ENCODE data around the gene DGKB. TPM values are rescaled to one million over a fixed set of nuclear protein-coding genes. Genes with fewer than 3 reads are reported as not detected.

Gene DGKB
- polyA plus RNA-seq, 1 experiment, result 0.04 TPM

DNA sequence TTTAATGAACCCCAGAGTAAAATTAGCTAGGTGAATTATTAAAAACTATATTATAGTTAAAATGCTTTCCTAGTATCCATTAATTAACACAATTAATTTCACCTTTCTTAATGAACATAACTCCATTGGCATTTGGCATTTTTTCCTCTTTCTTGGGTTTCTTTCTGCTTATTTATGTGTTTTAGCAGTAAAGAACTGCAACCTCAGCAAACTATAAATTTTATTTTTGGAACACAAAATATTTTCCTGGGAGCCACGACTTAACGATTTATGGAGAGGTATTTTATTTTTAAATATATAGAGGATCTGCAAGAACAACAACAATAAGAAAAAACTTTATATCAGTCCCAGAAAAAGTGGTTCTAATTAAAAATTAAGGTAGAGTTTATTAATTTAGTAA, 465.7 kb downstream of the DGKB start:
- H3K4me3 ChIP-seq (ENCODE audit: low read depth, low read length), result no peak overlapping the region
- ChIA-PET POLR2A (no interaction called here), CTCF (no interaction called here)
- H3K9me3 ChIP-seq (ENCODE audit: control insufficient read depth, insufficient read depth, low read length), result no peaks in the 10 kb centered on the region
- no peak for DNase-seq (ENCODE audit: low read depth, low spot score)
- no peaks in the 10 kb centered on the region for H3K27me3 ChIP-seq (ENCODE audit: control insufficient read depth, insufficient read depth, low read length)
- no peak overlapping the region for H3K27ac ChIP-seq (ENCODE audit: low read depth, low read length)
- TF ChIP-seq, protein P1, sequence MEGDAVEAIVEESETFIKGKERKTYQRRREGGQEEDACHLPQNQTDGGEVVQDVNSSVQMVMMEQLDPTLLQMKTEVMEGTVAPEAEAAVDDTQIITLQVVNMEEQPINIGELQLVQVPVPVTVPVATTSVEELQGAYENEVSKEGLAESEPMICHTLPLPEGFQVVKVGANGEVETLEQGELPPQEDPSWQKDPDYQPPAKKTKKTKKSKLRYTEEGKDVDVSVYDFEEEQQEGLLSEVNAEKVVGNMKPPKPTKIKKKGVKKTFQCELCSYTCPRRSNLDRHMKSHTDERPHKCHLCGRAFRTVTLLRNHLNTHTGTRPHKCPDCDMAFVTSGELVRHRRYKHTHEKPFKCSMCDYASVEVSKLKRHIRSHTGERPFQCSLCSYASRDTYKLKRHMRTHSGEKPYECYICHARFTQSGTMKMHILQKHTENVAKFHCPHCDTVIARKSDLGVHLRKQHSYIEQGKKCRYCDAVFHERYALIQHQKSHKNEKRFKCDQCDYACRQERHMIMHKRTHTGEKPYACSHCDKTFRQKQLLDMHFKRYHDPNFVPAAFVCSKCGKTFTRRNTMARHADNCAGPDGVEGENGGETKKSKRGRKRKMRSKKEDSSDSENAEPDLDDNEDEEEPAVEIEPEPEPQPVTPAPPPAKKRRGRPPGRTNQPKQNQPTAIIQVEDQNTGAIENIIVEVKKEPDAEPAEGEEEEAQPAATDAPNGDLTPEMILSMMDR (IDR thresholded peaks at IDR 0.05; ENCODE audit: low read depth, low read length), result no peak

DNA sequence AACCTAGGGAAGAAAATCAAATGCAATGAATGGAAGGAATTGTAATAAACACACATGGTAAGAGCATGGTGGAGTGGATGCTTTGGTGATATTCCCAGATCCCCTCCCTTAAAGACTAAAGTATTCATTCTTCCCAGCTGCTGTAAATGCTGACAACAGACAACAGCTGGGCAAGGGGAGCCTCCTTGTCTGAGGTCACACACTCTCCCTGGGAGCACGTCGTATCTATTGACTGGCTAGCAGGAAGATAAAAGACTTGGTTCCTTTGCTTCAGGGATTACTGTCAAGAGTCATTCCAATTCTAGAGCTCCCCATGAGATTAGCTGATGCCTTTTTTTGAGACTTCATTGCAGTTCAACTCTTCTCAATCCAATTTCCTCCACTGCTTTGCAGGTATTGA, 469.6 kb downstream of the DGKB start:
- Histone ChIP-seq H3K9me3 (ENCODE audit: control insufficient read depth, insufficient read depth, low read length) (no peaks in the 10 kb centered on the region), H3K27ac (ENCODE audit: low read depth, low read length) (no peak overlapping the region), H3K27me3 (ENCODE audit: control insufficient read depth, insufficient read depth, low read length) (no peaks in the 10 kb centered on the region), H3K4me3 (ENCODE audit: low read depth, low read length) (no peak overlapping the region)
- no peak for DNase-seq (ENCODE audit: low read depth, low spot score)
- TF ChIP-seq, protein P1 (IDR thresholded peaks at IDR 0.05; ENCODE audit: low read depth, low read length), result no peak
- CTCF ChIA-PET, result interaction anchor here (2.3 kb wide), 1 partner anchor 24 kb away, joined by 5 read pairs; no protein-coding TSS in a partner anchor
- POLR2A ChIA-PET, result no interaction called here

DNA sequence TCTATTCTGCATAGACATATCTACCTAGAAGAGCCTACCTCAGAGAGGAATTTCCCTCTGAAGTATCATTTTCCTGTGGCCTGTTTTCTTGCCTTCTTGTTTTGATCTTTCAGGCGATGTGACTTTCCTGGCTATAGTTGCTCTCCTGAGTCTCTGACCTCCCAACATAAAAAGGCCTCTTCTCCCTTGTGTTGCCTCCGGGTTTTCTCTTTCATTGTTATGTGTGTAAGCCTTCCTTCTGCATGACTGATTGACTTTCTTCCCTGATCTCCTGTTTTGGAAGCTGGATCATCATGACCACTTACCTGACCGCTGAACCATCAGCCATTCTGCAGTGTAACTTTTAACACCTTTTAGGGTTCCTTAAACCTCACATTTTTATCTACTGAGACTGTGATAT, 471.6 kb downstream of the DGKB start:
- no peaks in the 10 kb centered on the region for H3K27me3 ChIP-seq (ENCODE audit: control insufficient read depth, insufficient read depth, low read length)
- CTCF ChIA-PET, result no interaction called here
- H3K4me3 ChIP-seq (ENCODE audit: low read depth, low read length), result no peak overlapping the region
- no peaks in the 10 kb centered on the region for H3K9me3 ChIP-seq (ENCODE audit: control insufficient read depth, insufficient read depth, low read length)
- DNase-seq (ENCODE audit: low read depth, low spot score), result no peak
- H3K27ac ChIP-seq (ENCODE audit: low read depth, low read length), result no peak overlapping the region
- TF ChIP-seq, protein P1 (IDR thresholded peaks at IDR 0.05; ENCODE audit: low read depth, low read length), result no peak
- POLR2A ChIA-PET, result no interaction called here

DNA sequence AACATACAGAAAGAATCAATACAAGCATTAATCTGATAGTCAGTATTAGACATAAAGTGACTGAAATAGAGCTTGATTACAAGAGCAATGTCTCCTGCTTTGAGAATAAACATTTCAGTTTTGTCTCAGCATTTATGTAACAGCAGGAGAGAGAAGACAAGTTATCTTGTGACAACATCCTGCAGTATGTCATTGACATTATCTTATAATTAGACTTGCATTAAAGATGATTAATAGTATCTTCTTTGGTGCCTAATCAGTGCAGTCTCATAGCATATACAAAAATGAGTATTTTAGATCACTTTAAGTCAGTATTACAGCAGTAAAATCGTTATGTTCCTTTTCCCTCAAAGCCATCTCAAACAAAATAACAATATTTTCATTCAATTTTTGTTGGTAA, 477.0 kb downstream of the DGKB start:
- Histone ChIP-seq H3K27ac (ENCODE audit: low read depth, low read length) (no peak overlapping the region), H3K4me3 (ENCODE audit: low read depth, low read length) (no peak overlapping the region), H3K27me3 (ENCODE audit: control insufficient read depth, insufficient read depth, low read length) (no peaks in the 10 kb centered on the region), H3K9me3 (ENCODE audit: control insufficient read depth, insufficient read depth, low read length) (no peaks in the 10 kb centered on the region)
- CTCF ChIA-PET, result no interaction called here
- POLR2A ChIA-PET, result no interaction called here
- DNase-seq (ENCODE audit: low read depth, low spot score), result no peak
- TF ChIP-seq, protein P1 (IDR thresholded peaks at IDR 0.05; ENCODE audit: low read depth, low read length), result no peak

DNA sequence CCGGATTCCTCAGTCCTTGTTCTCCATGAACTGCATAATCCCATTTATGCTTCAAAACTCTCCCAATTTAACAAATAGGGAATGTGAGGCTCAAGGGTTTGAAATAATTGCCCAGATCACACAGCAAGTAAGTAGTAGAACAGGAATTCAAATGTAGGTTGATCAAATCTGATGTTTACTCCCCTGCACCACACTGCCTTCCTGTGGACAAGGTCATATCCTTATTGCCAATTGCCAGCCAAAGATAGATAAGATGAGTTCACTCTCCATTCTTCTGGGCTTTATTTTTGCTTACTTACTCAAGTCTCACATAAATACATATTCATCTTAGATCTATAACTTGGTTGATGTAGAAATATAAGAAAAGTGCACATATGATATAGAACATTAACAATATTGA, 477.9 kb downstream of the DGKB start:
- no peak overlapping the region for H3K27ac ChIP-seq (ENCODE audit: low read depth, low read length)
- TF ChIP-seq, protein P1 (IDR thresholded peaks at IDR 0.05; ENCODE audit: low read depth, low read length), result no peak
- DNase-seq (ENCODE audit: low read depth, low spot score), result no peak
- H3K9me3 ChIP-seq (ENCODE audit: control insufficient read depth, insufficient read depth, low read length), result no peaks in the 10 kb centered on the region
- H3K27me3 ChIP-seq (ENCODE audit: control insufficient read depth, insufficient read depth, low read length), result no peaks in the 10 kb centered on the region
- no peak overlapping the region for H3K4me3 ChIP-seq (ENCODE audit: low read depth, low read length)
- CTCF ChIA-PET, result interaction anchor here (0.6 kb wide), 1 partner anchor 33 kb away, joined by 3 read pairs; no protein-coding TSS in a partner anchor
- POLR2A ChIA-PET, result no interaction called here

Data from AG04450 (cell line).